SK-N-SH (cell line): Measurements from ENCODE around the gene LNPK. TPM values are rescaled to one million over a fixed set of nuclear protein-coding genes. Genes with fewer than 3 reads are reported as not detected.

Experiments used
- CTCF ChIA-PET: fragments of 300-600, 350-600 bp; formaldehyde crosslinking; extraction: SDS; loops from one replicate; lab custom pipeline; 2021; lab: Yijun Ruan, JAX
- POLR2A ChIA-PET: fragments of 350-600 bp; sonication (Branson Sonifier 250); formaldehyde crosslinking; extraction: SDS; loops from one replicate; lab custom pipeline; 2020; ENCODE audit warnings: antibody characterized with exemption, inconsistent platforms; lab: Yijun Ruan, JAX
- DNase-seq: peaks from one replicate; pipeline ENCODE4 v3.0.0; 2012
- H2AFZ ChIP-seq: fragments of 200-600 bp; sonication (generic); 2 replicates; pipeline ENCODE4 v1.8.1; 2016; ENCODE audit warnings: antibody characterized with exemption, mild to moderate bottlenecking, low read depth
- H3F3A ChIP-seq: fragments of 200-600 bp; sonication (generic); replicated peaks from 2 replicates; pipeline ENCODE3; 2016; ENCODE audit warnings: antibody characterized with exemption, mild to moderate bottlenecking; ENCODE audit not compliant: insufficient read depth
- H3K27ac ChIP-seq, 2 experiments: fragments of 200-500 bp in 1 of 2; fragments of 200-600 bp in 1 of 2; sonication (Bioruptor generic) in 1 of 2; sonication (generic), shearing (Covaris generic) in 1 of 2; 2 replicates each; pipeline versions ENCODE4 v1.5.1 to v1.6.1; 2014 to 2016; ENCODE audit warnings: low read depth in 2 of 2, inconsistent platforms in 1 of 2, low read length in 1 of 2, mild to moderate bottlenecking in 1 of 2, mixed read lengths in 1 of 2
- H3K27me3 ChIP-seq: fragments of 200-600 bp; sonication (generic), shearing (Covaris generic); 2 replicates; pipeline ENCODE4 v1.6.1; 2016; ENCODE audit warnings: mixed run types; ENCODE audit not compliant: insufficient read depth
- H3K36me3 ChIP-seq, 2 experiments: fragments of 200-500 bp in 1 of 2; fragments of 200-600 bp in 1 of 2; sonication (Bioruptor generic) in 1 of 2; sonication (generic) in 1 of 2; replicated peaks in 1 of 2; 2 replicates each; pipeline versions ENCODE3 to v1.5.1; 2014 to 2016; ENCODE audit warnings: low read length in 1 of 2, mild to moderate bottlenecking in 1 of 2; ENCODE audit not compliant: insufficient read depth in 2 of 2, control insufficient read depth in 1 of 2
- H3K4me1 ChIP-seq, 2 experiments: fragments of 200-500 bp in 1 of 2; fragments of 200-600 bp in 1 of 2; sonication (Bioruptor generic) in 1 of 2; sonication (generic), shearing (Covaris generic) in 1 of 2; 2 replicates each; pipeline versions ENCODE4 v1.5.1 to v1.6.1; 2014 to 2016; ENCODE audit warnings: low read depth in 1 of 2, low read length in 1 of 2, mixed run types in 1 of 2; ENCODE audit not compliant: insufficient read depth in 2 of 2, control insufficient read depth in 1 of 2
- H3K4me2 ChIP-seq: fragments of 200-600 bp; sonication (generic), shearing (Covaris generic); 2 replicates; pipeline ENCODE4 v1.6.1; 2017; ENCODE audit warnings: mixed run types
- H3K4me3 ChIP-seq, 2 experiments: fragments of 200-500 bp in 1 of 2; fragments of 200-600 bp in 1 of 2; sonication (Bioruptor generic) in 1 of 2; sonication (generic), shearing (Covaris generic) in 1 of 2; 2 replicates each; pipeline versions ENCODE4 v1.5.1 to v1.8.1; 2014 to 2016; ENCODE audit warnings: low read depth in 2 of 2, inconsistent platforms in 1 of 2, low read length in 1 of 2, mild to moderate bottlenecking in 1 of 2, mixed read lengths in 1 of 2, moderate library complexity in 1 of 2
- H3K79me2 ChIP-seq: fragments of 200-600 bp; sonication (generic); 2 replicates; pipeline ENCODE4 v1.8.1; 2017; ENCODE audit warnings: mild to moderate bottlenecking; ENCODE audit not compliant: insufficient read depth
- H3K9ac ChIP-seq: fragments of 200-600 bp; sonication (generic); 2 replicates; pipeline ENCODE4 v1.6.1; 2017; ENCODE audit warnings: mixed run types
- H3K9me2 ChIP-seq: fragments of 200-600 bp; sonication (generic); 2 replicates; pipeline ENCODE4 v1.6.1; 2017; ENCODE audit warnings: mixed run types
- H3K9me3 ChIP-seq: fragments of 200-600 bp; sonication (generic); 2 replicates; pipeline ENCODE4 v1.6.1; 2017; ENCODE audit warnings: mixed run types, mild to moderate bottlenecking, moderate library complexity
- H4K20me1 ChIP-seq: fragments of 200-600 bp; sonication (generic); 2 replicates; pipeline ENCODE4 v1.6.1; 2017; ENCODE audit warnings: mild to moderate bottlenecking, mixed run types; ENCODE audit not compliant: insufficient read depth
- CHD2 ChIP-seq: fragments of 150-350 bp; IDR thresholded peaks from 2 replicates; pipeline ENCODE4 v1.6.1; 2018; ENCODE audit warnings: low read length; ENCODE audit not compliant: partially characterized antibody
- ELF1 ChIP-seq: IDR thresholded peaks from 2 replicates; pipeline ENCODE4 v1.4.0; 2012
- FOXJ3 ChIP-seq: sonication (generic); formaldehyde crosslinking; IDR thresholded peaks from 2 replicates; pipeline ENCODE4 v1.5.1; 2020; ENCODE audit warnings: mild to moderate bottlenecking, missing genetic modification reagents
- FOXM1 ChIP-seq: IDR thresholded peaks from 2 replicates; pipeline ENCODE4 v1.4.0; 2012; ENCODE audit warnings: low read depth, mild to moderate bottlenecking
- GATA2 ChIP-seq: sonication (generic); formaldehyde crosslinking; IDR thresholded peaks from 2 replicates; pipeline ENCODE4 v1.5.0; 2020; ENCODE audit warnings: mild to moderate bottlenecking, missing genetic modification reagents
- NFIC ChIP-seq: IDR thresholded peaks from 2 replicates; pipeline ENCODE4 v1.4.0; 2012; ENCODE audit warnings: borderline replicate concordance
- NRF1 ChIP-seq: IDR thresholded peaks from 2 replicates; pipeline ENCODE4 v1.6.1; 2012; ENCODE audit warnings: low read depth, mild to moderate bottlenecking, low read length
- RAD21 ChIP-seq: IDR thresholded peaks from 2 replicates; pipeline ENCODE4 v1.6.1; 2012; ENCODE audit warnings: mild to moderate bottlenecking, low read length
- RFX5 ChIP-seq: IDR thresholded peaks from 2 replicates; pipeline ENCODE4 v1.6.1; 2012; ENCODE audit warnings: mild to moderate bottlenecking, improper control_type of control experiment, low read length
- RXRA ChIP-seq: IDR thresholded peaks from 2 replicates; pipeline ENCODE4 v1.4.0; 2012; ENCODE audit warnings: low read depth, mild to moderate bottlenecking, borderline replicate concordance
- SIN3A ChIP-seq: IDR thresholded peaks from 2 replicates; pipeline ENCODE4 v1.6.1; 2012; ENCODE audit warnings: low read depth, mild to moderate bottlenecking, low read length, moderate library complexity, borderline replicate concordance
- TAF1 ChIP-seq: IDR thresholded peaks from 2 replicates; pipeline ENCODE4 v1.6.1; 2012; ENCODE audit warnings: low read depth, mild to moderate bottlenecking, low read length, moderate library complexity, borderline replicate concordance
- TCF12 ChIP-seq: IDR thresholded peaks from 2 replicates; pipeline ENCODE4 v1.4.0; 2012
- TEAD4 ChIP-seq: IDR thresholded peaks from 2 replicates; pipeline ENCODE4 v1.4.0; 2012; ENCODE audit warnings: mild to moderate bottlenecking, borderline replicate concordance; ENCODE audit not compliant: insufficient read depth
- YY1 ChIP-seq: IDR thresholded peaks from 2 replicates; pipeline ENCODE4 v1.4.0; 2012; ENCODE audit warnings: low read depth, mild to moderate bottlenecking
- WGBS: methylation state at CpG from one replicate; pipeline ENCODE4 v1.1.6; 2017; ENCODE audit warnings: low lambda C conversion rate; 5-methylcytosine and 5-hydroxymethylcytosine counted together
- polyA plus RNA-seq, 3 experiments: library from polyadenylated mRNA; depleted of rRNA; stranded (reverse); fragments of >200 nt; gene quantifications; 2 replicates each; pipeline ENCODE4 v1.2.3, GENCODE V29; 2012
- TF ChIP-seq, protein P1 (sequence below): IDR thresholded peaks from 2 replicates; pipeline ENCODE4 v1.4.0; 2012; ENCODE audit warnings: low read depth, borderline replicate concordance
- TF ChIP-seq, protein P2 (sequence below): IDR thresholded peaks from 2 replicates; pipeline ENCODE4; 2012
- TF ChIP-seq, protein P3 (sequence below): fragments of 200-600 bp; sonication (generic); IDR thresholded peaks from 2 replicates; pipeline ENCODE4 v1.6.1; 2017; ENCODE audit warnings: antibody characterized with exemption, mild to moderate bottlenecking, moderate library complexity
- TF ChIP-seq, protein P4 (sequence below): fragments of 150-350 bp; IDR thresholded peaks from 2 replicates; pipeline ENCODE4 v1.6.1; 2017; ENCODE audit warnings: antibody characterized with exemption, low read length, low read depth, borderline replicate concordance
- TF ChIP-seq, protein P5 (sequence below): IDR thresholded peaks from 2 replicates; pipeline ENCODE4 v1.4.0; 2012; ENCODE audit warnings: low read depth, borderline replicate concordance

LNPK gene
- polyA plus RNA-seq, 1 of the 3 experiments (the other 2 are of a cell fraction) = 5.0 TPM

DNA sequence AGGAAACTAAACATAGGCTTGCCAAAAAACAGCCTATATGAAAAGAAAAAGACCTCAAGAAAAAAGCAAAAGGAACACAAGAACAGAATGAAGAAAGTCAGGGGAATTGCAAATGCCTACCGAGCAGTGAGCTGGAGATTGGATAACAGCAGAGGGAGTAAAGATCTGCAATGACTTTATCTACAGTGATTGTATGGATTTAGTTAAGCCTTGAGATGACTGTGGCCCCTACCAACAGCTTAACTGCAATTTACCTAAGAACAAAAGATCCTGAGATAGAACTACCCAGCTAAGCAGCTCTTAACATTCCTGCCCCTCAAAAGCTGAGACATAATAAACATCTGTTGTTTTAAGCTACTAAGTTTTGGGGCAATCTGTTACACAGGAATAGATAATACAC, 20.5 kb downstream of the LNPK start:
- Histone ChIP-seq H4K20me1 (no peaks in the 10 kb centered on the region), H3F3A (no peaks in the 10 kb centered on the region), H3K9me3 (no peaks in the 10 kb centered on the region), H3K27me3 (no peaks in the 10 kb centered on the region), H3K4me1 (peaks cover 0 to 8% of the 10 kb centered on the region in 2 experiments; a peak in 1 of 4 replicates), H3K4me2 (no peak overlapping the region), H2AFZ (no peak overlapping the region), H3K27ac (no peak overlapping the region), H3K9ac (no peak overlapping the region)
- DNase-seq = no peak
- CTCF ChIA-PET = interaction anchor here (1.1 kb wide), 1 partner anchor 12 kb away, joined by 4 read pairs; no protein-coding TSS in a partner anchor
- TF ChIP-seq, protein P1, sequence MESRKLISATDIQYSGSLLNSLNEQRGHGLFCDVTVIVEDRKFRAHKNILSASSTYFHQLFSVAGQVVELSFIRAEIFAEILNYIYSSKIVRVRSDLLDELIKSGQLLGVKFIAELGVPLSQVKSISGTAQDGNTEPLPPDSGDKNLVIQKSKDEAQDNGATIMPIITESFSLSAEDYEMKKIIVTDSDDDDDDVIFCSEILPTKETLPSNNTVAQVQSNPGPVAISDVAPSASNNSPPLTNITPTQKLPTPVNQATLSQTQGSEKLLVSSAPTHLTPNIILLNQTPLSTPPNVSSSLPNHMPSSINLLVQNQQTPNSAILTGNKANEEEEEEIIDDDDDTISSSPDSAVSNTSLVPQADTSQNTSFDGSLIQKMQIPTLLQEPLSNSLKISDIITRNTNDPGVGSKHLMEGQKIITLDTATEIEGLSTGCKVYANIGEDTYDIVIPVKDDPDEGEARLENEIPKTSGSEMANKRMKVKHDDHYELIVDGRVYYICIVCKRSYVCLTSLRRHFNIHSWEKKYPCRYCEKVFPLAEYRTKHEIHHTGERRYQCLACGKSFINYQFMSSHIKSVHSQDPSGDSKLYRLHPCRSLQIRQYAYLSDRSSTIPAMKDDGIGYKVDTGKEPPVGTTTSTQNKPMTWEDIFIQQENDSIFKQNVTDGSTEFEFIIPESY = no peak
- no peak for TF ChIP-seq TAF1
- TF ChIP-seq RAD21 = no peak
- no peak for TF ChIP-seq FOXM1
- TF ChIP-seq, all 33 proteins: peak for 0
- Histone ChIP-seq H3K9me2 (no peaks in the 10 kb centered on the region), H3K79me2 (no peaks in the 10 kb centered on the region), H3K36me3 (peaks cover 8 to 13% of the 10 kb centered on the region in 2 experiments), H3K4me3 (no peak overlapping the region)
- POLR2A ChIA-PET = interaction anchor here (0.5 kb wide), 1 partner anchor 111 kb away, joined by 3 read pairs; the partner anchor contains the start of gene HOXD13
- 95% methylated on average over 1 of the region's 1 CpG for WGBS

DNA sequence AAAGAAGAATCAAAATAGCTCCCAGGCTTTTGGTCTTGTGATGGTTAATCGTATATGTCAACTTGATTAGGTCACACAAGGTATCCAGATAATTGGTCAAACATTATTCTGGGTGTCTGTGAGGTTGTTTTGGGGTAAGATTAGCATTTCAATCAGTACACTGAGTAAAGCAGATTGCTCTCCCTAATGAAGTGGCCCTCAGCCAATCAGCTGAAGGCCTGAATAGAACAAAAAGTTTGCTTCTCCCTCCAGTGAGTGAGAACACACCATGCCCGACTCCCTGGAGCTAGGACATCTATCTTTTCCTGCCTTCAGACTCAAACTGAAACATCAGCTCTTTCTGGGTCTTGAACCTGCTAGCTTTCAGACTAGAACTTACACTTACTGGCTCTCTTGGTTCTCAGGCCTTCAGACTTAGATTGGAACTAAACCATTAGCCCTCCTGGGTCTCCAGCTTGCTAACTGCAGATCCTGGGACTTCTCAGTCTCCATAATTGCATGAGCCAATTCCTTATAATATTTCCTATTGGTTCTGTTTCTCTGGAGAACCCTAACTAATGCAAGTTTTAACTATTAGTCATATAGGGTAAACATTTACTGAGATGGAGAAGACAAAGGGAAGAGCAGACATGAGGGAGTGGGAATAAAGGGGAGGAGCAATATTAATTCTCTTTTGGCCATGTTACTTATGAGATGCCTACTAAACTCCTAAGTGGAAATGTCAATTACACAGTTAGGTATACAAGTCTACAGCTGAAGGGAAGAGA, 25.5 kb downstream of the LNPK start:
- POLR2A ChIA-PET = interaction anchor here (0.7 kb wide), 1 partner anchor 10 kb away, joined by 3 read pairs; no protein-coding TSS in a partner anchor
- CTCF ChIA-PET = interaction anchor here (0.8 to 1.3 kb wide), 2 partner anchors 9 to 26 kb away, joined by 3 read pairs; no protein-coding TSS in a partner anchor

More for the DNA sequence above, 25.5 kb downstream of the LNPK start:
- Histone ChIP-seq H3K4me2 (no peak overlapping the region), H3K27ac (no peak overlapping the region; a peak in 1 of 4 replicates), H3K4me3 (no peak overlapping the region), H3K79me2 (no peaks in the 10 kb centered on the region), H4K20me1 (no peaks in the 10 kb centered on the region), H2AFZ (no peak overlapping the region), H3K9me2 (no peaks in the 10 kb centered on the region), H3F3A (no peaks in the 10 kb centered on the region), H3K36me3 (peaks cover 17 to 33% of the 10 kb centered on the region in 2 experiments), H3K4me1 (peaks cover 0 to 12% of the 10 kb centered on the region in 2 experiments; a peak in 1 of 4 replicates), H3K9ac (no peak overlapping the region), H3K9me3 (no peaks in the 10 kb centered on the region), H3K27me3 (no peaks in the 10 kb centered on the region)
- 97% methylated on average over 2 of the region's 2 CpGs for WGBS
- no peak for DNase-seq
- TF ChIP-seq, protein P2, sequence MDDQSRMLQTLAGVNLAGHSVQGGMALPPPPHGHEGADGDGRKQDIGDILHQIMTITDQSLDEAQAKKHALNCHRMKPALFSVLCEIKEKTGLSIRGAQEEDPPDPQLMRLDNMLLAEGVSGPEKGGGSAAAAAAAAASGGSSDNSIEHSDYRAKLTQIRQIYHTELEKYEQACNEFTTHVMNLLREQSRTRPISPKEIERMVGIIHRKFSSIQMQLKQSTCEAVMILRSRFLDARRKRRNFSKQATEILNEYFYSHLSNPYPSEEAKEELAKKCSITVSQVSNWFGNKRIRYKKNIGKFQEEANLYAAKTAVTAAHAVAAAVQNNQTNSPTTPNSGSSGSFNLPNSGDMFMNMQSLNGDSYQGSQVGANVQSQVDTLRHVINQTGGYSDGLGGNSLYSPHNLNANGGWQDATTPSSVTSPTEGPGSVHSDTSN = no peak
- TF ChIP-seq, protein P3, sequence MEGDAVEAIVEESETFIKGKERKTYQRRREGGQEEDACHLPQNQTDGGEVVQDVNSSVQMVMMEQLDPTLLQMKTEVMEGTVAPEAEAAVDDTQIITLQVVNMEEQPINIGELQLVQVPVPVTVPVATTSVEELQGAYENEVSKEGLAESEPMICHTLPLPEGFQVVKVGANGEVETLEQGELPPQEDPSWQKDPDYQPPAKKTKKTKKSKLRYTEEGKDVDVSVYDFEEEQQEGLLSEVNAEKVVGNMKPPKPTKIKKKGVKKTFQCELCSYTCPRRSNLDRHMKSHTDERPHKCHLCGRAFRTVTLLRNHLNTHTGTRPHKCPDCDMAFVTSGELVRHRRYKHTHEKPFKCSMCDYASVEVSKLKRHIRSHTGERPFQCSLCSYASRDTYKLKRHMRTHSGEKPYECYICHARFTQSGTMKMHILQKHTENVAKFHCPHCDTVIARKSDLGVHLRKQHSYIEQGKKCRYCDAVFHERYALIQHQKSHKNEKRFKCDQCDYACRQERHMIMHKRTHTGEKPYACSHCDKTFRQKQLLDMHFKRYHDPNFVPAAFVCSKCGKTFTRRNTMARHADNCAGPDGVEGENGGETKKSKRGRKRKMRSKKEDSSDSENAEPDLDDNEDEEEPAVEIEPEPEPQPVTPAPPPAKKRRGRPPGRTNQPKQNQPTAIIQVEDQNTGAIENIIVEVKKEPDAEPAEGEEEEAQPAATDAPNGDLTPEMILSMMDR = no peak
- TF ChIP-seq ELF1 (no peak), CHD2 (no peak), FOXJ3 (CRISPR knock-in tag) (no peak), YY1 (no peak), RXRA (no peak), TAF1 (no peak), RFX5 (no peak), TEAD4 (no peak), GATA2 (CRISPR knock-in tag) (no peak), NRF1 (no peak), NFIC (no peak), SIN3A (no peak), TCF12 (no peak)
- TF ChIP-seq, protein P4, sequence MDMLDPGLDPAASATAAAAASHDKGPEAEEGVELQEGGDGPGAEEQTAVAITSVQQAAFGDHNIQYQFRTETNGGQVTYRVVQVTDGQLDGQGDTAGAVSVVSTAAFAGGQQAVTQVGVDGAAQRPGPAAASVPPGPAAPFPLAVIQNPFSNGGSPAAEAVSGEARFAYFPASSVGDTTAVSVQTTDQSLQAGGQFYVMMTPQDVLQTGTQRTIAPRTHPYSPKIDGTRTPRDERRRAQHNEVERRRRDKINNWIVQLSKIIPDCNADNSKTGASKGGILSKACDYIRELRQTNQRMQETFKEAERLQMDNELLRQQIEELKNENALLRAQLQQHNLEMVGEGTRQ = no peak
- TF ChIP-seq, protein P5, sequence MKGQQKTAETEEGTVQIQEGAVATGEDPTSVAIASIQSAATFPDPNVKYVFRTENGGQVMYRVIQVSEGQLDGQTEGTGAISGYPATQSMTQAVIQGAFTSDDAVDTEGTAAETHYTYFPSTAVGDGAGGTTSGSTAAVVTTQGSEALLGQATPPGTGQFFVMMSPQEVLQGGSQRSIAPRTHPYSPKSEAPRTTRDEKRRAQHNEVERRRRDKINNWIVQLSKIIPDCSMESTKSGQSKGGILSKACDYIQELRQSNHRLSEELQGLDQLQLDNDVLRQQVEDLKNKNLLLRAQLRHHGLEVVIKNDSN = no peak
